SKM-1 treated with dmso at 0.1 percent for 144 hours (cell line): ENCODE results near the gene ATF6.
"Not testable (repeated sequence)": the region's sequence is repeated elsewhere in the genome, so short reads cannot be mapped to it uniquely, and the experiment has no call there.

ENCODE experiments used
- DNase-seq: peaks from one replicate; lab custom pipeline; 2025; ENCODE audit not compliant: unreplicated experiment; lab: John Stamatoyannopoulos, UW

ATF6 gene

DNA sequence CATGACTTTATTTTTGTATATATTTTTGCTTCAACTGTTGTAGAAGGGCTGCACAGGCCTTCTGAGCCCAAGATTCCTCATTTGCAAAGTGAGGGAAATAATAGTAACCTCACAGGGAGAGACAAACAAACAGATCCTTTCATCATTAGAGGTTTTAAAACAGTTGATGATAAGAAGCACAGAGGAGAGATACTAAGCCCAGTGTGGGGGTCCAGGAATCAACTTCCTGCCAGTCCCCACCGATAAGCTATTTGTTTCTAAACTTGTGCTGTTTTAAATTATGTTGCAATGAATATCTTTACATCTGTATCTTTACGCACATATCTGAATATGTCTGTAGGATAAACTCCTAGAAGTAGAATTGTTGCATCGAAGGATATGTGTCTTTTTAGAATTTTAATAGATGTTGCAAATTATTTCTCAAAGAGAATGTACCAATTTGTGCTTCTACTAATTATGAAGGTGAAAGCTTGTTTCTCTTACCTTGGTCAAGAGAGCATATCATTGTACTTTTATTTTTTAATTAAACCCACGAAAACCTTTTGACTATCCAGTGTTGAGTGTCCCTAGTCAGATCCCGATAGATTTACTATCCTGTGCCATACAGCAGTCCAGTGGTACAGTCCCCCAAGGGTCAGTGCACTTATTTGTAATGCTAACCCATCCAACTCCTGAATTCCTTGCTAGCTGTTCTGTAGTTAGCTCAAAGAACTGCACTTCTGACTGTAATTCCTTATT is 34.0 kb upstream of the ATF6 start:
- no peak for DNase-seq

DNA sequence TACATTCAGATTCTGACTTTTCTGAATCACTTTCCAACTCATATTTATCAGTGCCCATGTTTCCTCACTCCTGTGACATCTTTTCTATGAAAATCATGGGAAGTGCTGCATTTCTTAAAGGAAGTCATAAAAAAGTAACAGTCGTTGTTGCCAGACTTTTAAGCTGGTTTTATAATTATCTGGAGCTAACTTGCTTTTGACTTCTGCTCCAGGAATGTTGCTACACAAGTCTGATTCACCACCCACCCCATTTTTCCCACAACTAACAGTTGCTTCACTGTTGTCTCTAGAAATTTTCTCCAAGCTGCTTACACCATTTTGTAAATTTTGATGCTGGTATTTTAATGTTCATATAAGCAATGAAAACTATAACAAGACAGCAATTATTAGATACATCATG is 32.6 kb upstream of the ATF6 start:
- DNase-seq = no peak

DNA sequence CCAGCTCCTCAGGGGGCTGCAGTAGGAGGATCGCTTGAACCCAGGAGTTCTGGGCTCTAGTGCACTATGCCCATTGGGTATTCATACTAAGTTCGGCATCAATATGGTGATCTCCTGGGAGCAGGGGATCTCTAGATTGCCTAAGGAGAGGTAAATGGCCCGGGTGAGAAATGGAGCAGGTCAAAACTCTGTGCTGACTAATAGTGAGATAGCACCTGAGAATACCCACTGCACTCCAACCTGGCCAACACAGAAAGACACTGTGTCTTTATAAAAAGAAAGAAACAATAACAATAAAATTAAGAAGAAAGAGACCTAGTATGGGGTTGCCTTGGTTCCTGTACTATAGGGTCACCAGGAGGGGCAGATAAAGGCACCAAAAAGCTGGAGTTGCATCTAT is 30.3 kb upstream of the ATF6 start:
- no peak for DNase-seq

DNA sequence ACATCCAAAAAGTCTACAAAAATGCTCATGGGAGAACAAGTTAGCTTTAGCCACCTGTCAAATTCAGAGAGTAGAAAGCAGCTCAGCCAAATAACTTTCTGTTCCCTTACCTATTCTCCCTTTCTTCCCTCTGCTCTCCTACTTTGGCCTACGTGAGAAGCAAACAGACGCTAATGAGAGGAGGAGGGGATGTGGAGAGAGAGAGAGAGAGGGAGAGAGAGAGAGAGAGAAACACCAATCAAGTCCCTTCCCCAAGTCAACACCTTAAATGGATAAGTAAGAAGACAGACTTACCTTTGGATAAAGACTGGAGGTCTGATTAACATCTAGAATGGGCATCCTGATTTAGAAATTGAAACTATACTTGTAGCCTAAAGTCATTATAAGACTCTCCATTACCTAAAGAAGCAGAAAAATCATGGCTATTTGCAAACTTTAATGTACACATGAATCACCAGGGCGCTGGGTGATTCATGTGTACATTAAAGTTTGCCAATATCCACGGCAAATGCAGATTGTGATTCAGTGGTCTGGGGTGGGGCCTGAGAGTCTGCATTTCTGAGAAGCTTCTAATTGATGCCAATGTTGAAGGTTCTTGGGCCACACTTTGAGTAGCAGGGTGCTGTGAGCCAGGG is 29.7 kb upstream of the ATF6 start:
- no peak for DNase-seq

DNA sequence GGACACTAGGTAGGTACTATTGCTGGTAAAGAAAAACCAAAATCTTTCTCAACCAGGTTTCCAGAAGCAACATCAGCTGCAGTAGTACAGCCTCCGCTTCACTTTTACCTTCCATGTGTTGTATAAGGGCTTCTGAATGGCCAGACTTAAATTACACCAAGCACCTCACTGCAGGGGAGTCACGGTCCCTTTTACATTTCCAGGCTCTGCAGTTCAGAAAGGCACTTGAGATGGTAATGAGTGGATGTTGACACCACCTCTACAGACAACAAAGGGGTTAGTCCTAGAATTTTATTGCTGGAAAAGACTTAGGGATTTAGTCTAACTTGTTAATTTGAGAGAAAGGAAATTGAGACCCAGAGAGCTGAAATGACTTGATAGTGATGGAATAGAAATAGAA is 28.5 kb upstream of the ATF6 start:
- no peak for DNase-seq

DNA sequence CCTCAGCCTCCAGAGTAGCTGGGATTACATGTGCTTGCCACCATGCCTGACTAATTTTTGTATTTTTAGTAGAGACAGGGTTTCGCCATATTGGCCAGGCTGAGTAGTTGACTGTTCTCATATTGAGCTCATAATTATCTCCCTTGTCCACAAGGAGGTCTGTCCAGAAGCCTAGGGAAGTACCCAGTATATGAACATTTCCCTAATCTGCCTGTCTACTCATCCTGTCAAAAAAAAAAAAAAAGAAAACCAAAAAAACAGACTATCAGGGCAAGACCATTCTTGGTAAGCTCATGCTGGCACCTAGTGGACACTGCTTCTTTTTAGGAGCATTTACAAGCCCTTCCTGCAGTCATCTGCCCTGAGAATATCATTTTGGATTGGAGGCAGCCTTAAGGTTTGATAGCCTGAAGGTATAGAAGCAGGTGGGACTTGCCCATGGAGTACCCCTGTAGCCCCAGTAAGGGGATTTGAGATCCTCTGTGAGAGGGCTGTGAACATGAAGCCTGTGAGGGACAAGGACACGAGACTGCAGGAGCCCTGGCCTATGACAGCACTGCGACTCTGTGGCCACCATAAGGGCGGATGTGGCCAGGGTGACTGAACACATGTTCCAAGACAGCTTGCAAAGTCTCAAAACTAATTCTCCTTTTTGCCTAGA is 27.4 kb upstream of the ATF6 start:
- DNase-seq = peak; percentile 87

DNA sequence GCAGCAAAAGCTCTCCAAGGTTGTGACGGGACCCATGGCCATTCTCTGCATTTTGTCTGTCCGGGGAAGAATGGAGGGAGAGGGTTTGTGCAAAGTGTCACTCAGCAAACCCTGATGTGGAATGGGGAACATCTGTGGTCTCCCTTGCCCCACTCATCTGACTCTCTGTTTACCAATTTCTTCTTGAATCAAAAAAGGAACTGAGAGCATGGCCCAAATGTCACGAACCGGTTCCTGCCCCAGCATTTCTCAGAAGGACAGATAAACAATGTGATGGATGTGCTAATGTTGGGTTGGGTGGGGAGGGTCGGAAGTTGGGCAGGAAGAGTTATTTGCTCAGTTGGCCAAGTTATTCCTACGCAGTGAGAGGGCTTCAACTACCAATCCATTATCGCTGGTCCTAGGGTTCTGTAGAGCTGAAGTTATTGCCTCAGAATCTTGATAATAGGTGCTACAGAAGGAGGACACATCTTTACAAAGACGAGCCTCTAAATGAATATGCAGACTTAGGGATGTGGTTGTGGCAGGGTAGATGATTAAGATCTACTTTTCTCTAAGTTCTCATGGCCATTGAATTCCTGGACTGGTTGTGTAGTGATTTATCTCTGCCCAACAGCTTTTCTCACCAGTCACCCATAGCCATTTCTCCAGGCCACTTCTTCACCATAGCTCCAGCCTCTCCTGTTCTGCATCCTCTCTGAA is 26.1 kb upstream of the ATF6 start:
- DNase-seq = no peak

GRCh38 chr1:161740921-161741320 is 25.2 kb upstream of the ATF6 start:
- DNase-seq = no peak

DNA sequence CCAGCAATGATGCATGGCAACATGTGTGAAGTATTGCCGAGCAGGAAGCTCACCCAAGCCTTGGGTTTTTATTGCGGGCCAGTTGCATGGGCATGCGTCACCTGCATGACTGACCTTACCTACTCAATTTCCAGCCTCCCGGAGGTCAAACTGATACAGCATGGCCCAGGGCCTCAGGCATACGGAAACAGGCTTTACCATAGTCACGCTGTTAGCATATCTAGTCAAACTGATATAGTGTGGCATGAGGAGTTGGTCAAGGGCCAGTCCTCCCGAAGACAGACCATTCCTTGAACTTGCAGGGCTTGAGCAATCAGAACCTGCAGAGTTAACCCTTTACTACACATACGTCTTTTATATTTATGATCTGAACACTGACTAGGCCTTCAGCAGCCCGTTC is 22.9 kb upstream of the ATF6 start:
- no peak for DNase-seq

GRCh38 chr1:161747801-161748200 is 18.3 kb upstream of the ATF6 start:
- DNase-seq = peak; percentile 23

GRCh38 chr1:161749509-161750407 is 16.4 kb upstream of the ATF6 start, which contains the start of gene DUSP12:
Gene DUSP12 (plus strand): TSS chr1:161749786. CDS start chr1:161749802, 16 bp downstream.
- peak; percentile 97 for DNase-seq

DNA sequence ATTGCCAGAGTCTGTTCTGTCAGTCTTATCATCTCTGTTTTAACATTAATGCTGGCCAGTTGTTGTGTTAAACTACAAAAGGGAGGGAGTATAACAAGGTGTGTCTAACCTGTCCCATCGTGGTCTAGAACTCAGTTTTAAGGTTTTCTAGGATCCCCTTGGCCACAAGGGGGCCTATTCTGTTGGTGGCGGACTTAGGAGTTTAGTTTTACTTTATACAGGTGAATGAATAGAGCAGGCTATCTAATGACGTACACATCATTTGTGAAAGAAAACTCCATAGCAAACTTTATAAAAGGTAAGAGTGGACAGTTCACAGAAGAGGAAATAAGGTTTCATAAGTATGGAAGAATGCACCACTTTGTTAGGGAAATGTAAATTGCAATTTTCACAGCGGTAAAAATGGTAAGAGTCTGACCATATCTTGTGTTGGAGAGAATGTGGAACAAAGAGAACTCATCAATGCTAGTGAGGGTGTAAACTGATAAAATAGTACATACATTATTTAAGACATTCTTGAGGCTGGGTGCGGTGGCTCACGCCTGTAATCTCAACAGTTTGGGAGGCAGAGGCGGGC is 2.5 kb upstream of the ATF6 start:
- peak; percentile 31 for DNase-seq

DNA sequence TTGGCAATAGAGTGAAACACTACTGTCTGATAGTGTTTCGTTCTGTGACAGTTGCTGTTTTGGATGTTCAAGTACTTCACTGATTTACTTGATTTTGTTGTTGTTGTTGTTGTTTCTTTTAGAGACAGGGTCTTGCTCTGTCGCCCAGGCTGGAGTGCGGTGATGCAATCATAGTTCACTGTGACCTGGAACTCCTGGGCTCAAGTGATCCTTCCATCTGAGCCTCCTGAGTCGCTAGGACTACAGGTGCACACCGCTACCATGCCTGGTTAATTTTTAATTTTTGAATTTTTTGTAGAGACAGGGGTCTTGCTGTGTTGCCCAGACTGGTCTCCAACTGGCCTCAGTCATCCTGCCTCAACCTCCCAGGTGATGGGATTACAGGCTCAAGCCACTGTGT is 2.3 kb downstream of the ATF6 start:
- no peak for DNase-seq

GRCh38 chr1:161768986-161769672 is 3.0 kb downstream of the ATF6 start:
- no peak for DNase-seq

GRCh38 chr1:161769673-161770045 is 3.5 kb downstream of the ATF6 start:
- not testable (repeated sequence) for DNase-seq

DNA sequence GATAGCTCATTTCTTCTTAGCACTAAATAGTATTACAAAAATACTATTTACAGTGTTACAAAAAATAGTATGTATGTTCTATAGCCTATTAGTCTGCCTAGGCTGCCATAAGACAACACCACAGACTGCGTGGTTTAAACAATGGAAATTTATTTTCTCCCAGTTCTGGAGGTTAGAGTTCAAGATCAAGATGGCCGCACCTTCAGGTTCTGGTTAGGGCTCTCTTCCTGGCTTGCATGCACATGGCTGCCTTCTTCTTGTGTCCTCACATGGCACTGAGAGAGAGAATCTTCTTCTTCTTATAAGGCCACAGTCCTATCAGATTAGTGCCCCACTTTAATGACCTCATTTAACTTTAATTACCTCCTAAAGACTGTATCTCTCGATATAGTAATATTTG is 4.1 kb downstream of the ATF6 start:
- DNase-seq = no peak

DNA sequence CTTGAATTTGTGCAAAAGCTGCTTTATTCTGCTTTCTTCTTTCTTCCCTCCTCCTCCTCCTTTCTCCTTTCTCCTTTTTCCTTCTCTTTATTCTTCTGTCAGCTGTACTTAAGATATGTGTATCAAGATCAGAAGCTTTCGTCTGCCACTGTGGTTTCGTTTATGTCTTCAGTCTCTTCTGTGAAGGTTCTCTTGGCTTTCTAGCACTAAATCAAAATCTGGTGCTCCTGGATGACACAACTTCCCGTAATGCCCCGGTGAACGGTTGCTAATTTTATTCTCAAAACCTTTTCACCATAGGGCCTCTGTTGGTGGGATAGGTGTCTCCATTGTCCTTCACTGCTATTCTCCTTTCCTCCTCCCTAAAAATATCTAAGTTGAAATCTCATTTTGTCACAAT is 5.0 kb downstream of the ATF6 start:
- no peak for DNase-seq

DNA sequence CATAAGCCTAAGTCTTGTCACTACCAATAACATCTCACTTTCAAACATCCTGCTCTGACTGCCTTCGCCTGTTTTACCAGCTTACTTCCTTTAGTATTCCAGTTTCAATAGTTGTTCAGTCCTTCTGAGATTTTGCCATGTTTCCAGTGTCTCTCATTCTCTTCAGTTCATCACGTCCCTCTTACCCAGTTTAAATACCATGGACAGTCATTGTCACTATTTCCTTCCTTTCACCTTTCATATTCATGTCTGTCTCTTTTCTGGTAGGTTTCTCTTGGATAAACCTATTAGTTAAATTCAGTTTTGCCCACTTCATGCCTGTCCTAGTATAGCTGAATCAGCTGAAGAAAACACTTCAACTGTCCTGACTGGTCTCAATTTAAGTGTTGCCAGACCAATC is 5.9 kb downstream of the ATF6 start:
- no peak for DNase-seq

- DNase-seq = peak; percentile 85
These were observed 6.3 kb downstream of the ATF6 start for GRCh38 chr1:161772397-161772796.

DNA sequence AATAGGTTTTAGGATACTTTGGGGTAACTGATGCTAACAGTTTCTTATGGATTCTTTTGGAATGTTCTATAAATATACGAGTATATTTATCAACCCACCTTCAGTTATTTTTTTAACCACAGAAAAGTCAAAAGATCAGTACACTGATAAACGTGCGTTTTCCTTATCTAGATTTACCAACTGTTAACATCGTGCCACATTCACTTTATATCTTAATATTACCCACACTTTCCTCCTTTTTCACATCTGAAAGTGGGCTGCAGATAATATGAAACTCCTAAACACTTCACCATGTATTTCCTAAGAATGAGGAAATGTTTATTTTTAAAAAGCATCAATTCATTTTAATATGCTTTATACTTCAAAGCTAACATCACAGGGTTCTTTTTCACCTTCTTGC is 7.7 kb downstream of the ATF6 start:
- DNase-seq = no peak
